Measurements from ENCODE around the gene INPP5D. TPM values are rescaled to one million over a fixed set of nuclear protein-coding genes. Genes with fewer than 3 reads are reported as not detected.

The INPP5D gene
- total RNA-seq, 2 donors from 2014 or later, result 6.5 to 7.1 TPM

GRCh38 chr2:233085037-233085838 is 25.1 kb downstream of the INPP5D start:
- H3K36me3 ChIP-seq, result no peaks in the 10 kb centered on the region
- intact Hi-C loops (cut with DNase I), result no loop called here
- no peak for DNase-seq
- TF ChIP-seq CTCF (IDR thresholded peaks at IDR 0.05), result no peak
- H3K4me3 ChIP-seq, result no peak overlapping the region
- no peaks in the 10 kb centered on the region for H3K9me3 ChIP-seq
- H3K27ac ChIP-seq, result peak overlapping the region; percentile 54
- H3K27me3 ChIP-seq, result no peaks in the 10 kb centered on the region
- no peaks in the 10 kb centered on the region for H3K4me1 ChIP-seq
- H3K9ac ChIP-seq (ENCODE audit: low read depth in 2 of 2, low read length in 2 of 2), result no peak overlapping the region

DNA sequence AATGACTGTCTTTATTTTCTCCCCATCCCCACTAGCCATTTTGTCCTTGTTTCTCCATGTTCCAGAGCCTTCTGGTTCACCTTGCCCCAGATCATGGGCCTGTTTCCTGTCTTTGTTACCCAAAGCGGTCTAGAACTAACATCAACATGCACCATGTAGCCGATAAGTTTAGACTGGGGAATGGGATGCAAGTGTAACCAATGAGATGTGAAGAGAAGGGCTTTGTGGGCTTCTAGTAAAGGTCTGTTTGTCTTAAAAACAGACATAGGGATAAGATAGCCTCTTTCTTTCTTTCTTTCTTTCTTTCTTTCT is 25.7 kb downstream of the INPP5D start:
- Histone ChIP-seq H3K9ac (ENCODE audit: low read depth in 2 of 2, low read length in 2 of 2) (no peak overlapping the region), H3K36me3 (no peaks in the 10 kb centered on the region), H3K9me3 (no peaks in the 10 kb centered on the region), H3K27me3 (no peaks in the 10 kb centered on the region), H3K4me3 (no peak overlapping the region), H3K4me1 (no peaks in the 10 kb centered on the region), H3K27ac (peak overlapping the region; percentile 17)
- no peak for TF ChIP-seq CTCF (IDR thresholded peaks at IDR 0.05)
- DNase-seq, result no peak
- intact Hi-C loops (cut with DNase I), result no loop called here

GRCh38 chr2:233087713-233088112 is 27.6 kb downstream of the INPP5D start:
- intact Hi-C loops (cut with DNase I), result no loop called here
- H3K27ac ChIP-seq, result peak overlapping the region; percentile 25
- H3K9me3 ChIP-seq, result no peaks in the 10 kb centered on the region
- no peak for DNase-seq
- no peaks in the 10 kb centered on the region for H3K36me3 ChIP-seq
- no peak for TF ChIP-seq CTCF (IDR thresholded peaks at IDR 0.05)
- no peaks in the 10 kb centered on the region for H3K27me3 ChIP-seq
- no peaks in the 10 kb centered on the region for H3K4me1 ChIP-seq
- H3K9ac ChIP-seq (ENCODE audit: low read depth in 2 of 2, low read length in 2 of 2), result no peak overlapping the region
- H3K4me3 ChIP-seq, result no peak overlapping the region

- no peaks in the 10 kb centered on the region for H3K4me1 ChIP-seq
- no peaks in the 10 kb centered on the region for H3K36me3 ChIP-seq
- H3K27me3 ChIP-seq, result no peaks in the 10 kb centered on the region
- H3K9ac ChIP-seq (ENCODE audit: low read depth in 2 of 2, low read length in 2 of 2), result no peak overlapping the region
- peak overlapping the region; percentile 5 for H3K27ac ChIP-seq
- no peak for DNase-seq
- no peak for TF ChIP-seq CTCF (IDR thresholded peaks at IDR 0.05)
- intact Hi-C loops (cut with DNase I), result no loop called here
- no peaks in the 10 kb centered on the region for H3K9me3 ChIP-seq
- no peak overlapping the region for H3K4me3 ChIP-seq
These were observed 28.8 kb downstream of the INPP5D start for GRCh38 chr2:233088972-233089345.

- no peak for DNase-seq
- Histone ChIP-seq H3K36me3 (no peaks in the 10 kb centered on the region), H3K27ac (no peak overlapping the region), H3K9me3 (no peaks in the 10 kb centered on the region), H3K4me3 (no peak overlapping the region), H3K9ac (ENCODE audit: low read depth in 2 of 2, low read length in 2 of 2) (no peak overlapping the region), H3K4me1 (no peaks in the 10 kb centered on the region), H3K27me3 (no peaks in the 10 kb centered on the region)
- intact Hi-C loops (cut with DNase I), result no loop called here
- no peak for TF ChIP-seq CTCF (IDR thresholded peaks at IDR 0.05)
These were observed 29.7 kb downstream of the INPP5D start for GRCh38 chr2:233089851-233090250.
